GM12892 (cell line): ENCODE data around the gene CIT.

Experiments used
- POLR2A ChIP-seq: IDR thresholded peaks from 2 replicates; pipeline ENCODE4 v1.6.1; 2011; ENCODE audit warnings: low read depth, low read length, control low read depth
- POLR2AphosphoS5 ChIP-seq: IDR thresholded peaks from 2 replicates; pipeline ENCODE4 v1.6.1; 2011; ENCODE audit warnings: low read depth, low read length, control low read depth
- TAF1 ChIP-seq: IDR thresholded peaks from 2 replicates; pipeline ENCODE4 v1.6.1; 2011; ENCODE audit warnings: low read depth, mild to moderate bottlenecking, control low read depth, low read length, borderline replicate concordance

DNA sequence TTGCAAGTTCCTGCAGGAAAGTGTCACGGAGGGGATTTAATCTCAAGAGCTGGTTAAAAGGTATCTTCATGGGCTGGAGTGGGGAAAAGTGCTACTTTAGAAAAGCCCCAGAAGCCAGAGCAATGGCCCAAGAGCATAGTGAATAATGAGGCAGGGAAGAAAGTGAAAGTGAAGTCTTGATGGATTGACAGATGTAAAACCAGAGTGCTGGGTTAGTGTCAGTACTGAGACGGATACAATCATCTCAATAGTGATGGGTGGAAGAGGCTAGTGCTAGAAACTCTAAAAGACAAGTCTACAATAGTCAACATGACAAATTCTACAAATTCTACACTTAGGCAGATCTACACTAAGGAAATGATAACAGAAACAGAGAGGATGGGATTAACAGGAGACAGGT, 68.1 kb downstream of the CIT start:
- TF ChIP-seq POLR2A (no peak), TAF1 (no peak), POLR2AphosphoS5 (no peak)
